HepG2 (cell line): ENCODE results near the gene OR7D2. TPM values are rescaled to one million over a fixed set of nuclear protein-coding genes. Genes with fewer than 3 reads are reported as not detected.
A peak's percentile ranks its signal among the peaks of the same experiment; 100 is the strongest.

Source experiments
- ARNT2 ChIP-seq: sonication (generic); formaldehyde crosslinking; IDR thresholded peaks from 2 replicates; pipeline ENCODE4 v1.8.0; 2022; ENCODE audit warnings: mild to moderate bottlenecking, low read depth, missing genetic modification reagents, moderate library complexity
- BORCS8-MEF2B ChIP-seq: sonication (generic); formaldehyde crosslinking; IDR thresholded peaks from 2 replicates; pipeline ENCODE4 v1.8.0; 2022; ENCODE audit warnings: mild to moderate bottlenecking, missing genetic modification reagents
- CBX2 ChIP-seq, 2 experiments: fragments of 200-600 bp in 1 of 2; sonication (generic); formaldehyde crosslinking in 1 of 2; IDR thresholded peaks; 2 replicates each; pipeline versions ENCODE4 v1.7.0 to v1.8.1; 2018 to 2022; ENCODE audit warnings: low read depth in 2 of 2, low read length in 1 of 2, mild to moderate bottlenecking in 1 of 2, missing genetic modification reagents in 1 of 2
- EED ChIP-seq: sonication (generic); formaldehyde crosslinking; IDR thresholded peaks from 2 replicates; pipeline ENCODE4 v1.5.0; 2020; ENCODE audit warnings: mild to moderate bottlenecking, missing genetic modification reagents
- ESRRA ChIP-seq: sonication (generic); formaldehyde crosslinking; IDR thresholded peaks from 2 replicates; pipeline ENCODE4 v1.5.1; 2020; ENCODE audit warnings: mild to moderate bottlenecking, low read depth, missing genetic modification reagents
- FOSL1 ChIP-seq: sonication (generic); formaldehyde crosslinking; IDR thresholded peaks from 2 replicates; pipeline ENCODE4 v1.9.0; 2021; ENCODE audit warnings: missing genetic modification reagents, borderline replicate concordance
- FOXP4 ChIP-seq: sonication (generic); formaldehyde crosslinking; IDR thresholded peaks from 2 replicates; pipeline ENCODE4 v1.4.0; 2020; ENCODE audit warnings: missing genetic modification reagents
- HDAC1 ChIP-seq: sonication (generic); formaldehyde crosslinking; IDR thresholded peaks from 2 replicates; pipeline ENCODE4 v1.5.1; 2020; ENCODE audit warnings: mild to moderate bottlenecking, missing genetic modification reagents
- KDM5B ChIP-seq: sonication (generic); formaldehyde crosslinking; IDR thresholded peaks from 2 replicates; pipeline ENCODE4 v1.4.0; 2020; ENCODE audit warnings: missing genetic modification reagents, mild to moderate bottlenecking, borderline replicate concordance
- NFE2 ChIP-seq: sonication (generic); formaldehyde crosslinking; IDR thresholded peaks from 2 replicates; pipeline ENCODE4 v1.4.0; 2020; ENCODE audit warnings: missing genetic modification reagents
- RCOR2 ChIP-seq: IDR thresholded peaks from 2 replicates; pipeline ENCODE4 v1.6.1; 2016; ENCODE audit warnings: missing biosample characterization, missing genetic modification reagents
- SNRNP70 ChIP-seq: fragments of 200-400 bp; formaldehyde crosslinking; IDR thresholded peaks from 2 replicates; pipeline ENCODE4 v1.6.1; 2017; ENCODE audit warnings: mild to moderate bottlenecking, low read depth, low read length, moderate library complexity
- SRF ChIP-seq: IDR thresholded peaks from 2 replicates; pipeline ENCODE4 v1.6.1; 2011; ENCODE audit warnings: mild to moderate bottlenecking, low read depth, low read length, moderate library complexity
- TBX3 ChIP-seq: fragments of 450-650 bp; IDR thresholded peaks from 2 replicates; pipeline ENCODE4 v1.6.1; 2017; ENCODE audit warnings: antibody characterized with exemption, mild to moderate bottlenecking, inconsistent platforms, borderline replicate concordance
- TCF12 ChIP-seq, 2 experiments: fragments of 450-650 bp in 1 of 2; sonication (generic) in 1 of 2; formaldehyde crosslinking in 1 of 2; IDR thresholded peaks; 2 replicates each; pipeline versions ENCODE4 v1.6.1 to v1.8.0; 2017 to 2022; ENCODE audit warnings: antibody characterized with exemption in 1 of 2, mild to moderate bottlenecking in 1 of 2, missing genetic modification reagents in 1 of 2, moderate library complexity in 1 of 2
- U2AF2 ChIP-seq: fragments of 200-400 bp; formaldehyde crosslinking; IDR thresholded peaks from 2 replicates; pipeline ENCODE4 v1.6.1; 2017; ENCODE audit warnings: low read depth, mild to moderate bottlenecking, low read length
- ZNF10 ChIP-seq: sonication (generic); formaldehyde crosslinking; IDR thresholded peaks from 2 replicates; pipeline ENCODE4 v1.4.0; 2020; ENCODE audit warnings: mild to moderate bottlenecking, low read depth, missing genetic modification reagents, borderline replicate concordance
- ZNF343 ChIP-seq: sonication (generic); formaldehyde crosslinking; IDR thresholded peaks from 2 replicates; pipeline ENCODE4 v1.4.0; 2020; ENCODE audit warnings: mild to moderate bottlenecking, missing genetic modification reagents
- ZNF383 ChIP-seq: sonication (generic); formaldehyde crosslinking; IDR thresholded peaks from 2 replicates; pipeline ENCODE4 v1.4.0; 2020; ENCODE audit warnings: missing genetic modification reagents, mild to moderate bottlenecking, borderline replicate concordance
- ZNF574 ChIP-seq: sonication (generic); formaldehyde crosslinking; IDR thresholded peaks from 2 replicates; pipeline ENCODE4 v1.4.0; 2020; ENCODE audit warnings: missing genetic modification reagents
- ZNF737 ChIP-seq: sonication (generic); formaldehyde crosslinking; IDR thresholded peaks from 2 replicates; pipeline ENCODE4 v1.5.0; 2020; ENCODE audit warnings: missing genetic modification reagents, mild to moderate bottlenecking, borderline replicate concordance
- ZNF740 ChIP-seq: sonication (generic); formaldehyde crosslinking; IDR thresholded peaks from 2 replicates; pipeline ENCODE4 v1.4.0; 2020; ENCODE audit warnings: missing genetic modification reagents
- ZNF775 ChIP-seq: sonication (generic); formaldehyde crosslinking; IDR thresholded peaks from 2 replicates; pipeline ENCODE4 v1.4.0; 2020; ENCODE audit warnings: missing genetic modification reagents, mild to moderate bottlenecking, moderate library complexity, borderline replicate concordance
- ZNF878 ChIP-seq: sonication (generic); formaldehyde crosslinking; IDR thresholded peaks from 2 replicates; pipeline ENCODE4 v1.8.1; 2023; ENCODE audit warnings: mild to moderate bottlenecking, missing genetic modification reagents, moderate library complexity
- polyA plus RNA-seq, 8 experiments: library from polyadenylated mRNA; depleted of rRNA in 3 of 8; stranded (reverse) in 7 of 8; unstranded in 1 of 8; fragments of >200 nt; fragmentation: Illumina TruSeq in 4 of 8; extraction: Trizol in 4 of 8; gene quantifications; 2 replicates each; pipeline versions ENCODE4 v1.2.1 to v1.2.3, GENCODE V29; 2011 to 2016; ENCODE audit warnings: low read depth in 4 of 8, missing spikeins in 1 of 8, mixed read lengths in 1 of 8; ENCODE audit not compliant: insufficient read depth in 1 of 8
- total RNA-seq, 5 experiments: library from RNA; depleted of rRNA; stranded (reverse); fragments of >200 nt; fragmentation: Illumina TruSeq; extraction: Trizol; gene quantifications; 2 replicates each; pipeline ENCODE4 v1.2.3, GENCODE V29; 2016; ENCODE audit warnings: low read depth in 1 of 5

Gene OR7D2
- total and polyA plus RNA-seq, 2 of the 13 experiments (the other 11 are each of a cell fraction or from before 2014, with no cell fraction given) = 0.07 TPM; not detected in 1

- TF ChIP-seq ZNF10 (CRISPR knock-in tag) = no peak
- no peak for TF ChIP-seq NFE2 (CRISPR knock-in tag)
- TF ChIP-seq RCOR2 (CRISPR knock-in tag) = no peak
- no peak for TF ChIP-seq SRF
- TF ChIP-seq FOXP4 (CRISPR knock-in tag) = no peak
- no peak for TF ChIP-seq FOSL1 (CRISPR knock-in tag)
- TF ChIP-seq CBX2 (IDR thresholded peaks at IDR 0.05; ENCODE audit: low read depth, low read length) = no peak
- TF ChIP-seq CBX2 (CRISPR knock-in tag; IDR thresholded peaks at IDR 0.05; ENCODE audit: low read depth) = no peak
- peak; percentile 80; the same call in 1 of the 2 replicates for TF ChIP-seq KDM5B (CRISPR knock-in tag)
- no peak for TF ChIP-seq ZNF383 (CRISPR knock-in tag)
- TF ChIP-seq ZNF775 (CRISPR knock-in tag) = no peak
- no peak for TF ChIP-seq TBX3
- TF ChIP-seq BORCS8-MEF2B (CRISPR knock-in tag) = peak; percentile 84
- TF ChIP-seq TCF12 (IDR thresholded peaks at IDR 0.05) = no peak
- TF ChIP-seq TCF12 (CRISPR knock-in tag; IDR thresholded peaks at IDR 0.05) = 0 out of 2 replicates have a peak, but pooled peaks have one; percentile 48
- no peak for TF ChIP-seq ESRRA (CRISPR knock-in tag)
- no peak for TF ChIP-seq SNRNP70
- TF ChIP-seq HDAC1 (CRISPR knock-in tag) = peak; percentile 60; the same call in 1 of the 2 replicates
- TF ChIP-seq ZNF343 (CRISPR knock-in tag) = 0 out of 2 replicates have a peak, but pooled peaks have one; percentile 39
- peak; percentile 91 for TF ChIP-seq ARNT2 (CRISPR knock-in tag)
- TF ChIP-seq ZNF737 (CRISPR knock-in tag) = peak; percentile 94
- TF ChIP-seq EED (CRISPR knock-in tag) = peak; percentile 1; the same call in 1 of the 2 replicates
- peak; percentile 91 for TF ChIP-seq ZNF574 (CRISPR knock-in tag)
- TF ChIP-seq U2AF2 = no peak
- no peak for TF ChIP-seq ZNF878 (CRISPR knock-in tag)
- TF ChIP-seq ZNF740 (CRISPR knock-in tag) = no peak
Measured at GRCh38 chr19:9140159-9140874, 38.5 kb upstream of the OR7D2 start, which contains the start of gene ZNF317 (continued).
